Right lobe of liver (tissue), 4 donors: ENCODE measurements around the gene ZMIZ1.

ENCODE experiments used
- POLR2A ChIP-seq: fragments of 450-650 bp; IDR thresholded peaks from one replicate; pipeline ENCODE4 v1.6.1; 2017; ENCODE audit warnings: antibody characterized with exemption, mild to moderate bottlenecking
- TF ChIP-seq, protein P1 (sequence below), 4 donors: fragments of 200-600 bp in 3 of 4; fragments of 450-650 bp in 1 of 4; IDR thresholded peaks; one replicate each; pipeline versions ENCODE4 v1.5.1 to v1.8.0; 2016 to 2022; ENCODE audit warnings: antibody characterized with exemption in 4 of 4, mild to moderate bottlenecking in 2 of 4
- donor health status: DM: no; HTN: no; CAD: no.
- donor health status: DM: no; HTN: no; CAD: no.
- donor health status: DM: no; HTN: yes; CAD: no.

DNA sequence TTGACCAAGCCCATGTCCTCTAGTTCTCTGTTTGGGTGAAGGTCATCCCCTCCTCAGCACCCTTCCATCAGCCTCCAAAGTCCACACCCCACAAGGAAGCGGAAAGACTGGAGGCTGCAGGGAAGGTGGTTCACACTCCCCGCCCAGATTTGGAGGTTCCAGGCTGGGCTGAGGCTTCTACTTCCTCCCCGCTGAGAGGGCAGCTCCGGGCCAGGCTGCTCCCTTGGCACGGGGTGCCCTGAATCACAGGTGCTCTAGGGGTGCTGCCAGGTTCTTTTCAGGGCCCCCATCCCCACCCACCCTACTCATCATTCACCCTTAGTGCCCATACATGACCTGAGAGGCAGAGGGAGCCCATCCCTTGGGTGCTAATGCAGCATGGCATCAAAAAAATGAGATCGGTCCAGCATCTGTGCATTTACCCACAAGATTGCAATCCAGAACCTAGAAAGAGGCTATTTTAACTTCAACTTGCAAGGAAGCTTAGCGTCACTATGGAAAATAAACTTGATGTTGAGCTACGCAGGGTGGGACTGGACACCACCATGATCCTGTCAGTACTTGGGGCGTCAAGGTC is 47.3 kb upstream of the ZMIZ1 start:
- TF ChIP-seq POLR2A: no peak
- TF ChIP-seq, protein P1, sequence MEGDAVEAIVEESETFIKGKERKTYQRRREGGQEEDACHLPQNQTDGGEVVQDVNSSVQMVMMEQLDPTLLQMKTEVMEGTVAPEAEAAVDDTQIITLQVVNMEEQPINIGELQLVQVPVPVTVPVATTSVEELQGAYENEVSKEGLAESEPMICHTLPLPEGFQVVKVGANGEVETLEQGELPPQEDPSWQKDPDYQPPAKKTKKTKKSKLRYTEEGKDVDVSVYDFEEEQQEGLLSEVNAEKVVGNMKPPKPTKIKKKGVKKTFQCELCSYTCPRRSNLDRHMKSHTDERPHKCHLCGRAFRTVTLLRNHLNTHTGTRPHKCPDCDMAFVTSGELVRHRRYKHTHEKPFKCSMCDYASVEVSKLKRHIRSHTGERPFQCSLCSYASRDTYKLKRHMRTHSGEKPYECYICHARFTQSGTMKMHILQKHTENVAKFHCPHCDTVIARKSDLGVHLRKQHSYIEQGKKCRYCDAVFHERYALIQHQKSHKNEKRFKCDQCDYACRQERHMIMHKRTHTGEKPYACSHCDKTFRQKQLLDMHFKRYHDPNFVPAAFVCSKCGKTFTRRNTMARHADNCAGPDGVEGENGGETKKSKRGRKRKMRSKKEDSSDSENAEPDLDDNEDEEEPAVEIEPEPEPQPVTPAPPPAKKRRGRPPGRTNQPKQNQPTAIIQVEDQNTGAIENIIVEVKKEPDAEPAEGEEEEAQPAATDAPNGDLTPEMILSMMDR (IDR thresholded peaks at IDR 0.05): no peak
